Cardiac ventricle fibroblast (primary cell): ENCODE data around the gene TSSK2. TPM values are rescaled to one million over a fixed set of nuclear protein-coding genes. Genes with fewer than 3 reads are reported as not detected.

ENCODE experiments used
- total RNA-seq: library from RNA; depleted of rRNA; stranded (reverse); fragments of >200 nt; gene quantifications from 2 replicates; pipeline ENCODE4 v1.2.3, GENCODE V29; 2015

Gene TSSK2
- not detected in 2 replicates for total RNA-seq

DNA sequence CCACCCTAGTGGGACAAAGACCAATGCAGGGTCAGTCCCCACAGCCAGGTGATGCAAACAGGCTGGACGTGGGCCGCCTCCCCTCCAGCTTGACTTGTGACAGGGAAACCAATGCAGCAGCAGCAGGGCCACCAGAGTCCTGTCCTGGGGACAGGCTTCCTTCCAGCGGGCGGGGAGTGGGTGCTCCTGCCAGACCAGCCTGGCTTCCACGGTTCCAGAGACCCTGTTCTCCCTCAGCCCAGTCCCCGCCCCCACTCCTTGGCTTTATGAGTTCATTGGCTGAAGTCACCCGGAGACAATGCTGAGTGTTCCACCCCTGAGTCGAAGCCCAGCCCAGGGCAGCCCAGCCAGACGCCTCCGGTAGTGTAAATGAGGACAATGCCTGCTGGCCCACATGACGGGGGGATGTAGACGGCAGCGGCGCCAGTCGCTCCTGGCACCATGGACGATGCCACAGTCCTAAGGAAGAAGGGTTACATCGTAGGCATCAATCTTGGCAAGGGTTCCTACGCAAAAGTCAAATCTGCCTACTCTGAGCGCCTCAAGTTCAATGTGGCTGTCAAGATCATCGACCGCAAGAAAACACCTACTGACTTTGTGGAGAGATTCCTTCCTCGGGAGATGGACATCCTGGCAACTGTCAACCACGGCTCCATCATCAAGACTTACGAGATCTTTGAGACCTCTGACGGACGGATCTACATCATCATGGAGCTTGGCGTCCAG, at the start of gene TSSK2:
Gene TSSK2, plus strand, starts transcription at position 350 of the 726 bp plus-strand sequence. Its CDS starts 92 bp downstream, at position 442.

DNA sequence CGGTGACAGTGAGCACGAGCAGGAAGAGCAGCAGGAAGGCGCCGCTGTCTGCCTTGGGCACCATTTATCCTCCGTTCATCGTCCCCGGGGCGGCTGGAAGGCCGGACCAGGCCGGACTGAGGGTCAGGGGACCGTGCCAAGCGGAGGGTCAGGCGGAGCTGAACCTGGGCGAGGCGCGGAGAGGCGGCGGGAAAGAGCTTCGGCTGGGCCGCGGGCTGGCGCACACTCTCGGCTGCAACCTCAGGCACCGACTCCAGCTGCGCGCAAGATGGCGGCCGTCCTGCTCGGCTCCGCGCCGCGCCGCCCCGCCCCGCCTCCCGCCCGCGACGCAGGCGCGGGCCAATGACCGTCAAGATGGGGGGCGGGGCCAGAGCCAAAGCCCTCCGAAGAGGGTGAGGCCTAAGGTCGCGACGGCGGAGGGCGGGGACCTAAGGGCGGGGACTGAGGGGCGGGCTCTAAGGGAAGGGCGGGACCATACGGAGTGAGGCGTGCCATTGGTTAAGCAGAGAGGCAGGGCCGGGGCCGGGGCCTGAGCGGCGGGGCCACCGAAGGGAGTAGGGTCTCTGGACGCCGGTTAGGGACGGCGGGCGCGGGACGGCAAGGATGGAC, 8.9 kb upstream of the TSSK2 start, which contains the start of gene DGCR2:
Gene DGCR2, minus strand, starts transcription at position 270 of the 609 bp plus-strand sequence. Its CDS starts 206 bp downstream, at position 64.

DNA sequence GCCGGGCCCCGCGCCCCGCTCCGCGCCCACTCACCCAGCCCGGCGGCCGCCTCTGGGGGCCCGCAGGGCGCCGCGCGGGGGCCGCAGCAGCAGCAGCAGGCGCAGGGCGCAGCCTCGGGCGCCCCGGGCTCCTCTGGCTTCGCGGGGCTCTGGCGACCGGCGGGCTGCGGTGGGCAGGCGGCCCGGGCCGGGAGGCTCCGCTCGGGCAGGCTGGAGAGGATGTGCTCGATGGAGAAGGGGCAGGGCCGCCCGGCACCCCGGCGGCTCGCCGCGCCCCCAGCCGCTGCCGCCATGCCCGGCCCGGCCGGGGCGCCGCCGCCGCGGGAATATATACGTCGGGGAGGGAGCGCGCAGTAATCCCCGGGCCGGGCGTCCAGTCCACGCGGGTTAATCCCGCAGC, 18.9 kb downstream of the TSSK2 start, which contains the start of gene GSC2:
Gene GSC2, minus strand, starts transcription at position 302 of the 400 bp plus-strand sequence. Its CDS starts 9 bp downstream, at position 293.

DNA sequence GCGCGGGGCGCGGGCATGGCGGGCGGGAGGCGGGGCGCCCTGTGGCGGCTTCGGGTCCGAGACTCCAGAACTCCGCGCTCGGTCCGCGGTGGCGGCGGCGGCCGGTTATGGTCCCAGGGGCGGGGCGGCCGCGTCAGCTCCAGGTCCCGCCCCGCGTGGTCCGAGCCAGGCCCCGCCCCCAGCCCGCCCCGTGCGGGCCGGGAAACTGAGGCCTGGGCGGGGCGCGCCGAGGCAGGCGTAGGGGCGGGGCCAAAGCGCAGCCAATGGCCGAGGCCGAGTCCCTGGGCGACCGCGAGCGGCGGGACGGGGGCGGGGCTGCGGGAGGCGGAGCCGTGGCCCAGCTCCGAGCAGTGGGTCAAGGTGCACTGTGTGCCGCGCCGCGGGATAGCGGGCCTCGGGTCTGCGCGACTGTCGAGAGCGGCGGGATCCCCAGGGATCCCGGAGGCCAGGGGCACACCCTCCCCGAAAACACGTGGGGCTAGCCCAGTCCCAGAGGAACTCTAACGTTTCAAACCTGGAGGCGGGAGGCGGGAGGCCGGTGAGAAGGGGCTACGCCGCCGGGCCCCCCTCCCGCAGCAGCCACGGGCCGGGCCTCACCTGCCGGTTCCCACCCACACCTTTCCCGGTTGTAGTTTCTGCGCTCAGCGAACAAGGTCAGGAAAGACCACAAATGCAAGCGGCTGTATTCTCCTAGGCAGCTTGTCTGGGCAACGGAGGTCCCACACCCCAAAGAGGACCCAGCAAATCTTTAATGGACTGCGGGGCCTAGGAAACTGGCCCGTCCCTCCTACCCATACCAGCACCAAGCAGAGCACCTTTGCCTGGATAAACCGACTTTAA, 47.8 kb downstream of the TSSK2 start, which contains the start of gene SLC25A1:
Gene SLC25A1, minus strand, starts transcription at position 80 of the 840 bp plus-strand sequence. Its CDS starts 63 bp downstream, at position 17.

Other genes with a start within 250 kb of the TSSK2 start
- gene DGCR6, start 225.0 kb upstream of the TSSK2 start, total RNA-seq, result 0.20 TPM in 1 of 2 replicates, not detected in the other
- gene PRODH, start 195.0 kb upstream of the TSSK2 start, total RNA-seq, result not detected in 2 replicates
- 36.3 and 39.6 TPM in 2 replicates for gene DGCR2, start 8.9 kb upstream of the TSSK2 start, total RNA-seq
- 12.8 and 13.1 TPM in 2 replicates for gene ESS2, start 13.3 kb downstream of the TSSK2 start, total RNA-seq
- not detected in 2 replicates for gene GSC2, start 19.0 kb downstream of the TSSK2 start, total RNA-seq
- 77.9 and 99.0 TPM in 2 replicates for gene SLC25A1, start 47.4 kb downstream of the TSSK2 start, total RNA-seq
- gene CLTCL1, start 160.4 kb downstream of the TSSK2 start, total RNA-seq, result 2.9 and 3.4 TPM in 2 replicates